Measurements from ENCODE around the gene ZBTB8A.

DNA sequence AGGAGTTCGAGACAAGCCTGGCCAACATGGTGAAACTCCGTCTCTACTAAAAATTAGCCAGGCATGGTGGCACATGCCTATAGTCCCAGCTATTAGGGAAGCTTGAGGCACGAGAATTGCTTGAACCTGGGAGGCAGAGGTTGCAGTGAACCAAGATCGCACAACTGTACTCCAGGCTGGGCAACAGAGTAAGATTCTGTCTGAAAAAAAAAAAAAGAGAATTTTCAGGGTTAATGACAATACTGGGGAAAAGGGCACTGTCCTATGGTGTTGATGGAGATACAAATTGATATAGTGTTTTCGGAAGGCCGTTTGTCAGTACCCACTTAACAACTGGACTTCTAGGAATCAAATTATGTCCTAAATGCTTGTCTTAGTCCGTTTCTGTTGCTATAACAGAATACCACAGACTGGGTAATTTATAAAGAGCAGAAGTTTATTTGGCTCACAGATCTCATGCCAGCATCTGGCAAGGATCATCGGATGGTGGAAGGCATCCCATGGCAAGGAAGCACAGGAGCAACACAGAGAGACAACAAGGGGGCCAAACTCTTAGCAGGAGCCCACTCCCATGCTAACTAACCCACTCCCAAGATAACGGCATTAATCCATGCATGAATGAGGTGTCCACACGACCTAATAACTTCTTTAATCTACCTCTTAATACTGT lies 41.3 kb downstream of the ZBTB8A start:
- TF ChIP-seq, protein P1, sequence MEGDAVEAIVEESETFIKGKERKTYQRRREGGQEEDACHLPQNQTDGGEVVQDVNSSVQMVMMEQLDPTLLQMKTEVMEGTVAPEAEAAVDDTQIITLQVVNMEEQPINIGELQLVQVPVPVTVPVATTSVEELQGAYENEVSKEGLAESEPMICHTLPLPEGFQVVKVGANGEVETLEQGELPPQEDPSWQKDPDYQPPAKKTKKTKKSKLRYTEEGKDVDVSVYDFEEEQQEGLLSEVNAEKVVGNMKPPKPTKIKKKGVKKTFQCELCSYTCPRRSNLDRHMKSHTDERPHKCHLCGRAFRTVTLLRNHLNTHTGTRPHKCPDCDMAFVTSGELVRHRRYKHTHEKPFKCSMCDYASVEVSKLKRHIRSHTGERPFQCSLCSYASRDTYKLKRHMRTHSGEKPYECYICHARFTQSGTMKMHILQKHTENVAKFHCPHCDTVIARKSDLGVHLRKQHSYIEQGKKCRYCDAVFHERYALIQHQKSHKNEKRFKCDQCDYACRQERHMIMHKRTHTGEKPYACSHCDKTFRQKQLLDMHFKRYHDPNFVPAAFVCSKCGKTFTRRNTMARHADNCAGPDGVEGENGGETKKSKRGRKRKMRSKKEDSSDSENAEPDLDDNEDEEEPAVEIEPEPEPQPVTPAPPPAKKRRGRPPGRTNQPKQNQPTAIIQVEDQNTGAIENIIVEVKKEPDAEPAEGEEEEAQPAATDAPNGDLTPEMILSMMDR (conservative IDR thresholded peaks at IDR 0.05; ENCODE audit: low read length), result no peak
- TF ChIP-seq EZH2phosphoT487 (IDR thresholded peaks at IDR 0.05; ENCODE audit: borderline replicate concordance, low read depth, low read length), result no peak
